Measurements from ENCODE around the gene ZFAND3. TPM values are rescaled to one million over a fixed set of nuclear protein-coding genes. Genes with fewer than 3 reads are reported as not detected.

The ZFAND3 gene
- total RNA-seq, 1 donor: 27.7 TPM

DNA sequence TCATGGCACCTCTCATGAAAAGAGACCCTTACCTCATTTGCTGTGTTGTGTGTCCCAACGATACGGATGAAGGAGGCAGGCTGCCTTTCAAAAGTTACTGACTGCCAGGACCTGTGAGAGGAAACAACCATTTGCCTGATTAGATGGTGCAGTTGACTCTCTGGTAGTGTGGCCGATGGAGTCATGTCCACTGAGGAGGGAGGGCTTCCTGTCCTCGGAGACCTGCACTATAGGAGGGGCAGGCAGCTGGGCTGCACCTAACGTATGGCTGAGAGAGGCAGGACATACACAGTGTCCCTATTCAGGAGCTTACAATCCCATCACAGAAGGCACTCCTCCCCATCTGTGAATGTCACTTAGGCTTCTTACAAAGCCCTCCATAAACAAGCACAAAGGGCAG is 373.0 kb downstream of the ZFAND3 start:
- no peak for DNase-seq (ENCODE audit: low read depth in 2 of 3, low spot score in 2 of 3)

DNA sequence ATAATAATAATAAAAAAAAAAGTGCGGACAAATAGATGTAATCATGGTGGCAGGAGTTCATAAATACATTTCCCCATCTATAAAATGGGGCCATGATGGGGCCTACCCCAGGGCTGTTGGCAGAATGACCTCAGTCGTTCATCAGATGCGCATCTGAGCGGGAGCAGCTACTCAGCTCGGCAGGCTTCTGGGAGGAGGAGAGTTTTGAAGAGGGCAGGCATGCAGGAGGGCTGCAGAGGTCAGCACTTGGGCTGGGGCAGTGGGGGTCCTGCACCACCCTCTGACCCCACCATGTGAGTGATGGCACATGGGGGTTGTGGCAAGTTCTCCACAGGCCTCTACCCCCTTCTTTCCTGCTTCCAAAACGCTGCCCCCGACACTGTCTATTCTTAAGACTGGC is 373.5 kb downstream of the ZFAND3 start:
- DNase-seq (ENCODE audit: low read depth in 2 of 3, low spot score in 2 of 3): no peak

DNA sequence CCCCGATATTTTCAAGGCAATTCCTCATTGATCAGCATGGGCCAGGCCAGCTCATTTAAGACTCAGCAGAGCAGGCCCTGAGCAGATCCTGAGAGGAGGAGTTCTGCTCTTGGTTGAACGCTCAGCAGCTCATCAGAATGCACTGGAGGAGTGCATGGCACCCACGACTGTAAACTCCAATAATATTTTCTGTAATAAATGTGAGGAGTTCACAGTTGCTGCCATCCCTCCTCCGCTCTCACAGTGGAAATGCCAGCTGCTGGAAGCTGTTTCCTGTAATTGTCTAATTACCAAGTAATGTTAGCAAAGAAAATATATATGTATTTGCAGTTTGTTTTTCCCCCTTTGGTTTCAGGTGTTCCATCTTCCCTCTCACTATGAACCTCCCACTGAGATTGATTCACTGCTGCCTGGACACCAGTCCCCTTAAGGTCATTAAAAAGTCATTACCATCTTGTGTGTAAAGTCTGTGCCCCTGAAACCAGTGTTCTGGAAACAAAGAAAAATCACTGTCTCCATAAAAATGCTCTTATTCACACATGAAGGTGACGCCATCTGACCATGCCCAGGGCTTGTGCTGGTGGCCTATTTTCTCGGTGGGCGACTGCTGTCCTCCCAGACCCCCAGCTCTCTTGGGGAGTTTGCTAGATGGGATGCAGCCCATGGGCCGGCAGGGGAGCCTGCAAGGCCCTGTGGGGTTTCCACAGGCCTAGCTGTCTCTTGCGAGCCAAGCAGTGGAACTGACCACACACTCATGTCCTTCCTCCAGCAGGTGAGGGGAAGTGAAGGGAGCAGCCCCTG is 374.2 kb downstream of the ZFAND3 start:
- DNase-seq (ENCODE audit: low read depth in 2 of 3, low spot score in 2 of 3): no peak

DNA sequence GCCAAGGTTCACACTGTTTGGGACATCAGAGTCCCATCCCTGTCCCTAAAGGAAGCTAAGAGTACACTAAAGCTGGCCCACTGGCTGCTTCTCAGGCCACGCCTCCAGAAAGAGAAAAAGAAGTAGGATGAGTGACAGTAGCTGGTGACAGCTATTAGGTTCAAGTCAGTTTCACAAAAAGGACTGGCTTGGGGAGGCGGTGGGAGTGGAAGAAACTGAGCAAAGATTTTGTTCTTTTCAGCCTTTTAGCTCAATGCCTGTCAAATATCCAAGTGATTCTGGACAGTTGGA is 374.7 kb downstream of the ZFAND3 start:
- DNase-seq (ENCODE audit: low read depth in 2 of 3, low spot score in 2 of 3): no peak

DNA sequence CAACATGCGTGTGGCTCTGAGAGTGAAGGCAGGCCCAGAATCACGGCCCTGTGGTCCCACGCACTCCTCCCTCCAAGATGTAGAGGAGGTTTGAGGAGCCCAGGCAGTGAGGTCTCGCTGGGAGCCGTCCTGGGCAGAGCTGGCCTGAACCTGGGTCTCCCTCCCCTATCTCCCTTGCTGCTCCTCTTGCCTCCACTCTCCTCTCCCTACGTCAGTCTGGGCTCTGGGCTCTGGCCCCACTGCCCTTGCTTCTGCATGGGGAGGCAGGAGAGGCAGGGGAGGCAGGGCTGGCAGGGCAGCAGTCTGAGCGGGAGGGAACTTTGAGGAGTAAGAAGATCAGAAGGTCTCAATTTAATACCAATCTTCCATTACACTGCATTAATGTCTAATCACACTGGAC is 375.1 kb downstream of the ZFAND3 start:
- no peak for DNase-seq (ENCODE audit: low read depth in 2 of 3, low spot score in 2 of 3)

DNA sequence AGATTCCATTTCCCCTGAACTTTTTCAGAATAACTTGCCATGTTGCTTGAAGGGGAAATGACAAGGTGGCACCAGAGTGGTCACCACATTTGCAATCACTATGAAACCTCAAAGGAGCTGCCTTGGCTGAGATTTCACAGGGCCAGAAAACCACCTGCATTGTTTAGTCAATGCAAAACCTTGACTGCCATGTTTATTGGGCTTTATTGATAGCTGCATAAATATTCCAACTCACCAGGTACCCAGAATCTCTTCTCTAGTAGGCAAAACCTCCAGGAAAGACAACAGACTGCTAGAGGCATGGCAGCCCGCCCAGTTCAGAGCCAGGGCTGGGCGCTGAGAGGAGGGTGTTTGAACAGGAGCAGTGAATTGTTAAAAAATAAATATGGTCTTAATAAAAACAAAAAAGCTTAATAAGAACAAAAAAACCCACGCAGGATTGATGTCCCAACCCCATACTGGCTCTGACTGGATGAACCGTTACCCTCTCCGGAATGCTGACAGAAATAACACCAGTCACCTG is 375.6 kb downstream of the ZFAND3 start:
- no peak for DNase-seq (ENCODE audit: low read depth in 2 of 3, low spot score in 2 of 3)

DNA sequence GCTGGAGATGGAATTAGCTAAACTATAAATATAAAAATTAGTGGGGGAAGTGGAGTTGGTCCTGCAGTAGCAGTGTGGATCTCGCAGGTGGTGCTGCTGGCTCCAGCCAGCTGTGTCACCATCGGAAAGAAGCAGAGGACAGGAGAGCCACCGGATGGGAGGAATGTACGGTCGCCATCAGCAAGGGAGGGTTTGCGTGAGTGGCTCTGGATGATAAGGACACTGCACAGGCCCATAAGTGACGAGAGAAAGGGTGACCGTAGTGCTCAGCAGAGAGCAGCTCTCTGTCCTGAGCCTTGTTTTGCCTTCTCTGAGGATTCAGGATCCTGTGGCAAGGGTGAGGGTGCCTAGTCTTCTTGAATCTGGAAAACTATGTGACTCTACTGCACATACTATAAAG is 378.7 kb downstream of the ZFAND3 start:
- DNase-seq (ENCODE audit: low read depth in 2 of 3, low spot score in 2 of 3): no peak

Small RNAs within 50 kb of the gene (small RNA-seq; reads per million reads assigned to genes)
- gene RN7SL285P (not detected), gene RNU1-87P (not detected)

Other genes starting within 250 kb of the ZFAND3 start
- gene MDGA1, start 121.8 kb upstream of the ZFAND3 start, total RNA-seq: 7.0 TPM

Measured in hematopoietic multipotent progenitor cell (in vitro differentiated cells).